ENCODE data around the gene PAOX. TPM values are rescaled to one million over a fixed set of nuclear protein-coding genes. Genes with fewer than 3 reads are reported as not detected.

Gene PAOX
- total and polyA plus RNA-seq, 2 of the 13 experiments (the other 11 are each of a cell fraction or from before 2014, with no cell fraction given) = 0.49 to 0.77 TPM

- no peak for TF ChIP-seq ZFP36 (IDR thresholded peaks at IDR 0.05; ENCODE audit: borderline replicate concordance, low read depth, low read length, partially characterized antibody)
- peak; percentile 86 for TF ChIP-seq ZNF329 (CRISPR knock-in tag; IDR thresholded peaks at IDR 0.05; ENCODE audit: low read depth)
- peak; percentile 92 for TF ChIP-seq ZNF343 (CRISPR knock-in tag; IDR thresholded peaks at IDR 0.05)
- peak; percentile 93 for TF ChIP-seq IRF9 (CRISPR knock-in tag; IDR thresholded peaks at IDR 0.05; ENCODE audit: borderline replicate concordance)
- peak; percentile 80 for TF ChIP-seq AGO2 (optimal IDR thresholded peaks at IDR 0.05; ENCODE audit: low read depth, low read length)
- no peak for TF ChIP-seq KDM4B (CRISPR knock-in tag; IDR thresholded peaks at IDR 0.05)
- TF ChIP-seq TEF (CRISPR knock-in tag; IDR thresholded peaks at IDR 0.05) = peak; percentile 53; the same call in 1 of the 2 replicates
- TF ChIP-seq ZNF577 (CRISPR knock-in tag; IDR thresholded peaks at IDR 0.05; ENCODE audit: borderline replicate concordance, low read depth) = no peak
- TF ChIP-seq SKIL (CRISPR knock-in tag; IDR thresholded peaks at IDR 0.05; ENCODE audit: borderline replicate concordance) = peak; percentile 56; the same call in 1 of the 2 replicates
- TF ChIP-seq PAF1 (CRISPR knock-in tag; IDR thresholded peaks at IDR 0.05) = no peak
- peak; percentile 63; the same call in 1 of the 2 replicates for TF ChIP-seq ZBTB26 (CRISPR knock-in tag; IDR thresholded peaks at IDR 0.05; ENCODE audit: borderline replicate concordance)
- TF ChIP-seq FIP1L1 (IDR thresholded peaks at IDR 0.05; ENCODE audit: borderline replicate concordance, insufficient read depth, low read depth, low read length) = 0 out of 2 replicates have a peak, but pooled peaks have one; percentile 39
- TF ChIP-seq MAX (IDR thresholded peaks at IDR 0.05) = peak; percentile 97
- no peak for TF ChIP-seq NR1H2 (CRISPR knock-in tag; IDR thresholded peaks at IDR 0.05; ENCODE audit: borderline replicate concordance, low read depth)
- no peak for TF ChIP-seq ZNF576 (CRISPR knock-in tag; IDR thresholded peaks at IDR 0.05)
- TF ChIP-seq ZFYVE20 (CRISPR knock-in tag; IDR thresholded peaks at IDR 0.05; ENCODE audit: borderline replicate concordance, low read depth) = 0 out of 2 replicates have a peak, but pooled peaks have one; percentile 43
- TF ChIP-seq ELF3 (CRISPR knock-in tag; IDR thresholded peaks at IDR 0.05) = peak; percentile 79
- TF ChIP-seq ZKSCAN5 (CRISPR knock-in tag; IDR thresholded peaks at IDR 0.05) = no peak
- TF ChIP-seq AKAP8 (CRISPR knock-in tag; IDR thresholded peaks at IDR 0.05) = peak; percentile 93
- TF ChIP-seq FLYWCH1 (CRISPR knock-in tag; IDR thresholded peaks at IDR 0.05) = no peak
- no peak for TF ChIP-seq ATF1 (CRISPR knock-in tag; IDR thresholded peaks at IDR 0.05)
- TF ChIP-seq KDM5B (CRISPR knock-in tag; IDR thresholded peaks at IDR 0.05; ENCODE audit: borderline replicate concordance) = peak; percentile 77; the same call in 1 of the 2 replicates
- TF ChIP-seq FOSL2 (CRISPR knock-in tag; IDR thresholded peaks at IDR 0.05) = peak; percentile 37; the same call in 1 of the 2 replicates
- TF ChIP-seq YEATS4 (CRISPR knock-in tag; IDR thresholded peaks at IDR 0.05; ENCODE audit: borderline replicate concordance) = peak; percentile 97
- no peak for TF ChIP-seq GATAD2A (CRISPR knock-in tag; IDR thresholded peaks at IDR 0.05)
These were observed 15.1 kb downstream of the PAOX start, which contains the start of gene MTG1 (continued) for GRCh38 chr10:133394064-133394663.

Data from HepG2 (cell line).